Vagina (tissue), 2 donors: ENCODE data around the gene PCAT7.

Experiments used
- POLR2A ChIP-seq, 2 donors: fragments of 450-650 bp; IDR thresholded peaks; one replicate each; pipeline ENCODE4 v1.6.1; 2017; ENCODE audit warnings: antibody characterized with exemption in 2 of 2, mild to moderate bottlenecking in 2 of 2, moderate library complexity in 2 of 2
- POLR2AphosphoS5 ChIP-seq, 2 donors: sonication (generic); formaldehyde crosslinking; IDR thresholded peaks; one replicate each; pipeline ENCODE4 v1.9.0; 2017; ENCODE audit warnings: antibody characterized with exemption in 2 of 2, mild to moderate bottlenecking in 2 of 2, low read depth in 1 of 2; ENCODE audit not compliant: insufficient read depth in 1 of 2
- TF ChIP-seq, protein P1 (sequence below), 3 experiments: fragments of 450-650 bp in 2 of 3; fragments of 200-600 bp in 1 of 3; sonication (generic) in 1 of 3; IDR thresholded peaks; one replicate each; pipeline ENCODE4 v1.5.1; 2017 to 2019; ENCODE audit warnings: antibody characterized with exemption in 3 of 3, mild to moderate bottlenecking in 2 of 3, moderate library complexity in 2 of 3

DNA sequence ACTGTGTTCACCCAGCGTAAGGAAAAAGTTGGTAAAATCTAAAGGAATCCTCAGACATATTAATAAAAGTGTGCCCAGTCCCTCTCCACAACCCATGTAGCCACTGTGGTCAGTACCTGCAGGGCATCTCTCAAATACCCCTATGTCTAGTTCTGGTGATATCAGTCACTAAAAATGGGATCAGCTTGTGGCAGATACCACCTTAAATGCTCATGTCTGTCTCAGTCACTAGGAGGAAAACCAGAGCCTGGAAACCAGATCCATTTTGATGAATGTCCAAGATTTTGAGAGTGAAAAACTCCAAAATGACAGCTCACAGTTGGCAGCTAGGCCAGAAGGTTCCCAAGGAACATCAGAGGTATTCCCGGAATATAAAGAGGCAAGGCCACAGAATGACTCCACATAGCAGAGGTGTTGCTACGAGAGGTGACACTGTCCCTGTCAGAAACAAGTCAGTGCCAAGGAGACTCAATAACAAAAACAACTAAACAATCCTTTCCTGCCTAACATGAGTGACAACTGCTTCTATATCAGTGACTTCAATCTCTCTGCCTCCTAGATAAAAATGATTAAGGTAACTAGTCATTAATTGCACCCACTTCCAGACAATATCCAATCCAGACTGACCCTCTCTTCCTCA, 13.5 kb downstream of the PCAT7 start:
- TF ChIP-seq, protein P1, sequence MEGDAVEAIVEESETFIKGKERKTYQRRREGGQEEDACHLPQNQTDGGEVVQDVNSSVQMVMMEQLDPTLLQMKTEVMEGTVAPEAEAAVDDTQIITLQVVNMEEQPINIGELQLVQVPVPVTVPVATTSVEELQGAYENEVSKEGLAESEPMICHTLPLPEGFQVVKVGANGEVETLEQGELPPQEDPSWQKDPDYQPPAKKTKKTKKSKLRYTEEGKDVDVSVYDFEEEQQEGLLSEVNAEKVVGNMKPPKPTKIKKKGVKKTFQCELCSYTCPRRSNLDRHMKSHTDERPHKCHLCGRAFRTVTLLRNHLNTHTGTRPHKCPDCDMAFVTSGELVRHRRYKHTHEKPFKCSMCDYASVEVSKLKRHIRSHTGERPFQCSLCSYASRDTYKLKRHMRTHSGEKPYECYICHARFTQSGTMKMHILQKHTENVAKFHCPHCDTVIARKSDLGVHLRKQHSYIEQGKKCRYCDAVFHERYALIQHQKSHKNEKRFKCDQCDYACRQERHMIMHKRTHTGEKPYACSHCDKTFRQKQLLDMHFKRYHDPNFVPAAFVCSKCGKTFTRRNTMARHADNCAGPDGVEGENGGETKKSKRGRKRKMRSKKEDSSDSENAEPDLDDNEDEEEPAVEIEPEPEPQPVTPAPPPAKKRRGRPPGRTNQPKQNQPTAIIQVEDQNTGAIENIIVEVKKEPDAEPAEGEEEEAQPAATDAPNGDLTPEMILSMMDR (IDR thresholded peaks at IDR 0.05) = no peak
- TF ChIP-seq POLR2A (IDR thresholded peaks at IDR 0.05) (no peak), POLR2AphosphoS5 (IDR thresholded peaks at IDR 0.05; ENCODE audit: insufficient read depth in 1 of 2, low read depth in 1 of 2) (no peak)
